Adrenal gland (tissue), 19 donors: ENCODE data around the gene RGS14. TPM values are rescaled to one million over a fixed set of nuclear protein-coding genes. Genes with fewer than 3 reads are reported as not detected.

Source experiments
- DNase-seq, 7 donors: peaks; one replicate each; pipeline ENCODE4 v3.0.0-alpha.2; 2019 to 2020
- H3K27ac ChIP-seq, 5 donors: fragments of 200-600 bp; sonication (generic) in 4 of 5; 1 replicate in 3 of 5; 2 replicates in 2 of 5; pipeline versions ENCODE4 v1.5.1 to v1.8.0; 2016 to 2020; ENCODE audit warnings: mild to moderate bottlenecking in 1 of 5
- H3K27me3 ChIP-seq: fragments of 200-600 bp; 2 replicates; pipeline ENCODE4 v1.8.0; 2021
- H3K36me3 ChIP-seq, 2 donors: fragments of 200-600 bp; replicated peaks in 1 of 2; 1 replicate in 1 of 2; 2 replicates in 1 of 2; pipeline versions ENCODE4 v1.5.1 to v1.8.0; 2018 to 2022
- H3K4me1 ChIP-seq, 2 donors: fragments of 200-600 bp; replicated peaks in 1 of 2; 1 replicate in 1 of 2; 2 replicates in 1 of 2; pipeline versions ENCODE4 v1.5.1 to v1.8.0; 2018 to 2021
- H3K4me3 ChIP-seq, 4 donors: fragments of 200-600 bp; sonication (generic) in 3 of 4; one replicate each; pipeline ENCODE4 v1.5.1; 2016 to 2018
- H3K9me3 ChIP-seq, 3 donors: fragments of 200-600 bp; sonication (generic) in 1 of 3; replicated peaks in 1 of 3; 1 replicate in 2 of 3; 2 replicates in 1 of 3; pipeline versions ENCODE4 v1.5.1 to v1.8.0; 2016 to 2021
- CTCF ChIP-seq, 6 experiments: fragments of 450-650 bp in 4 of 6; fragments of 200-600 bp in 2 of 6; sonication (generic) in 1 of 6; IDR thresholded peaks; 1 replicate in 5 of 6; 2 replicates in 1 of 6; pipeline versions ENCODE4 v1.5.1 to v1.8.0; 2016 to 2021; ENCODE audit warnings: antibody characterized with exemption in 6 of 6, mild to moderate bottlenecking in 2 of 6, moderate library complexity in 1 of 6
- POLR2A ChIP-seq, 2 donors: fragments of 450-650 bp; IDR thresholded peaks; one replicate each; pipeline ENCODE4 v1.6.1; 2017; ENCODE audit warnings: antibody characterized with exemption in 2 of 2, mild to moderate bottlenecking in 2 of 2, moderate library complexity in 1 of 2
- WGBS, 4 donors: extraction: QIAGEN DNeasy Blood & Tissue Kit in 2 of 4; methylation state at CpG; one replicate each; pipeline versions ENCODE4 v1.1.5 to v1.1.7; 2013 to 2017; 5-methylcytosine and 5-hydroxymethylcytosine counted together
- intact Hi-C, 2 donors: fragments of 100-400 bp; cut with DNase I; formaldehyde crosslinking; loops; one replicate each; pipeline versions ENCODE4 v1.14.1 to v1.15.0; 2022 to 2023
- long read RNA-seq, 10 donors: library from polyadenylated mRNA in 3 of 10; unstranded in 2 of 10; stranded (forward) in 1 of 10; transcript quantifications; one replicate each; pipeline ENCODE4 v2.0.0 and lab custom pipeline, GENCODE V29; 2021 to 2026
- polyA plus RNA-seq, 3 donors: library from polyadenylated mRNA; stranded (reverse); fragments of 200-250 nt in 2 of 3; fragments of 350-450 nt in 1 of 3; fragmentation: Illumina TruSeq in 1 of 3; extraction: RNeasy Lipid Tissue Mini Kit (QIAGEN cat#74804) in 1 of 3; gene quantifications; one replicate each; pipeline ENCODE4 v1.2.3, GENCODE V29; 2013 to 2014
- total RNA-seq, 9 donors: library from RNA; depleted of rRNA in 4 of 9; stranded (reverse); fragments of >200 nt in 4 of 9; fragments of 120-200 nt in 1 of 9; fragmentation: NEBNext Ultra II Directional in 1 of 9; extraction: Animal tissue kit (Norgen Biotek cat#: 25700) in 1 of 9; gene quantifications; one replicate each; pipeline versions ENCODE4 v1.1.0 to v1.2.4, GENCODE V29; 2013 to 2023
- donor health status: healthy with polysubstance abuse.
- donor health status: Bipolar disorder and iron deficiency.
- donor health status: DM: yes; HTN: yes; CAD: no.
- donor health status: DM: no; HTN: no; CAD: no.
- donor health status: DM: no; HTN: no; CAD: no.
- donor health status: DM: yes; HTN: yes; CAD: no.

The RGS14 gene
- total RNA-seq, result 10 to 100 TPM in 6 of 9 donors, 1 to 10 TPM in 3; 4.4 to 36.3 (median 14.7) TPM
- polyA plus RNA-seq, result 10 to 100 TPM in 2 of 3 donors, 1 to 10 TPM in 1; 2.3 to 19.8 (median 18.5) TPM
- long read RNA-seq, donor 1, partial matches to known transcripts, result 0 of 2 reads
- long read RNA-seq, donor 1, other reads (novel, unspliced or antisense), result 0 of 2 reads
- long read RNA-seq, donor 2, partial matches to known transcripts, result 0 of 2 reads
- long read RNA-seq, donor 2, other reads (novel, unspliced or antisense), result 0 of 2 reads
- long read RNA-seq, donor 3, partial matches to known transcripts, result 0 of 2 reads
- long read RNA-seq, donor 3, other reads (novel, unspliced or antisense), result 0 of 2 reads
- long read RNA-seq, donor 4, partial matches to known transcripts, result 3 of 11 reads
- long read RNA-seq, donor 4, other reads (novel, unspliced or antisense), result 4 of 11 reads
- long read RNA-seq, donor 5, transcript RGS14-209 (11 exons, 1,536 nt), result major isoform, 5 of 48 reads
- long read RNA-seq, donor 5, partial matches to known transcripts, result 23 of 48 reads
- long read RNA-seq, donor 5, other reads (novel, unspliced or antisense), result 13 of 48 reads
- long read RNA-seq, donor 6, partial matches to known transcripts, result 2 of 4 reads
- long read RNA-seq, donor 6, other reads (novel, unspliced or antisense), result 2 of 4 reads
- long read RNA-seq, donor 7, partial matches to known transcripts, result 0 of 1 reads
- long read RNA-seq, donor 7, other reads (novel, unspliced or antisense), result 0 of 1 reads
- long read RNA-seq, donor 8, partial matches to known transcripts, result 0 of 3 reads
- long read RNA-seq, donor 8, other reads (novel, unspliced or antisense), result 0 of 3 reads
- long read RNA-seq, donor 9, result 0 reads
- long read RNA-seq, donor 10, result 0 reads

GRCh38 chr5:177357459-177358351 is at the start of gene RGS14:
TSS of gene RGS14 (plus strand) at chr5:177357924. CDS start at chr5:177358025, 101 bp downstream.
- Histone ChIP-seq H3K27ac (no peak within 1 kb of the TSS), H3K27me3 (no peaks in the 10 kb centered on the region), H3K4me1 (peaks cover 2 to 3% of the 10 kb centered on the region in 2 donors), H3K4me3 (peak within 1 kb of the TSS in 1 of 4 donors; percentile 40), H3K36me3 (no peaks in the 10 kb centered on the region), H3K9me3 (no peaks in the 10 kb centered on the region)
- TF ChIP-seq POLR2A (IDR thresholded peaks at IDR 0.05) (no peak), CTCF (IDR thresholded peaks at IDR 0.05) (no peak)
- DNase-seq, result peak in 1 of 7 donors; percentile 20
- WGBS, 4 donors, result 37 to 65% (median 46%) methylated on average over 22 to 37 of the region's 37 CpGs
- intact Hi-C loops, result no loop called here

- DNase-seq, result peak in 1 of 7 donors; percentile 15
- Histone ChIP-seq H3K36me3 (peaks cover 0 to 23% of the 10 kb centered on the region in 2 donors), H3K4me3 (no peak overlapping the region), H3K4me1 (peaks cover 23 to 31% of the 10 kb centered on the region in 2 donors), H3K27ac (no peak overlapping the region), H3K9me3 (no peaks in the 10 kb centered on the region), H3K27me3 (no peaks in the 10 kb centered on the region)
- WGBS, 4 donors, result 81 to 86% (median 83%) methylated on average over 11 of the region's 11 CpGs
- TF ChIP-seq POLR2A (IDR thresholded peaks at IDR 0.05) (no peak), CTCF (IDR thresholded peaks at IDR 0.05) (no peak)
- intact Hi-C loops, result loop anchor here in 1 of 2 donors (10.0 kb wide), 1 partner anchor 174 kb away; the partner anchor contains the start of gene NSD1
Measured at GRCh38 chr5:177308740-177309139, 49.0 kb upstream of the RGS14 start.

- intact Hi-C loops, result loop anchor here (10.0 kb wide), 3 partner anchors 75 to 175 kb away; partner anchors contain the start of genes NSD1 (in 1 of the 2) and SLC34A1 (in 1 of the 2)
- Histone ChIP-seq H3K4me3 (no peak overlapping the region), H3K9me3 (no peaks in the 10 kb centered on the region), H3K27me3 (no peaks in the 10 kb centered on the region), H3K36me3 (peaks cover 0 to 23% of the 10 kb centered on the region in 2 donors), H3K4me1 (peaks cover 18 to 28% of the 10 kb centered on the region in 2 donors), H3K27ac (no peak overlapping the region)
- 74 to 85% (median 81%) methylated on average over 9 to 10 of the region's 10 CpGs; no CpG with 5 or more reads in 1 of the 4 donors for WGBS, 4 donors
- no peak for TF ChIP-seq POLR2A (IDR thresholded peaks at IDR 0.05)
- TF ChIP-seq CTCF (IDR thresholded peaks at IDR 0.05), result peak; percentile 34 to 69 (median 54)
- peak in 5 of 7 donors; percentile 41 to 78 (median 50) for DNase-seq
Measured at GRCh38 chr5:177309351-177310191, 48.2 kb upstream of the RGS14 start.
